Measurements from ENCODE around the gene NEIL3. TPM values are rescaled to one million over a fixed set of nuclear protein-coding genes. Genes with fewer than 3 reads are reported as not detected.

NEIL3 gene
- total RNA-seq, 1 donor from 2014 or later: 20.2 TPM

DNA sequence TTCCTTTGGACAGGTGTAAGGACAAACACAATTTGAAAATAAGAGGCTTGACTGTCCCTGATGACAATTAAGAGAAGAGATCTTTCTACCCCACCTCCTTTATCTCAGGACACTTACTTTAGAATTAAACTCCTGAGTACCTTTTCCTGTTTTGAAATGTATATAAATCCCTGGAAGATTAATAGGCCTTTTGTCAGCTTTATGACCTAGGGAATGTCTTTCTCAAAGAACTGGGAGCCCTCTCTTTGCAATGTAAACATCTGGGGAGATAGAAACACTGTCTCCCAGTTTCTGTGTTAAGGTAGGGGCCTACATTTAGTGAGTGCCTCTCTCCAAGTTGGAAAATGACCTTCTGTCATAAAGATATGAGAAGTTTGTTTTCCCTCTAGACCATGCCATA, 100.9 kb downstream of the NEIL3 start:
- intact Hi-C loops (cut with micrococcal nuclease): no loop called here

DNA sequence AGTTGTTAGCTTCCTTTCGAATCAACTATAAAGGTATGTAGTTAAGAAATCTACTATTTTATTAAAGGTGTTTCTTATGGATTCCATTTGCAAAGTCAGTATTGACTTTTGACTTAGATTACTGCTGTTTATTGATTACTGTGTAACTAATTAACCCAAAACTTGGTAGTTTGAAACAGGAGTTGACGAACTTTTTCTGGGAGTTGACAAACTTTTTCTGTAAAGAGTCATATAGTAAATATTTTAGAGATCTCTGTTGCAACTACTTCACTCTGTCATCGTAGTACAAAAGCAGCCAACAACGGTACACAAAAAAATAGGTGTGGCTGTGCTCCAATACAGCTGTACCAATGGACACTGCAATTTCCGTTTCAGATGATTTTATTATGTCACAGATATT, 102.3 kb downstream of the NEIL3 start:
- intact Hi-C loops (cut with micrococcal nuclease): no loop called here

Other genes starting within 250 kb of the NEIL3 start
- 20.7 and 21.4 TPM in 2 replicates for gene AGA, start 132.6 kb downstream of the NEIL3 start, total RNA-seq

Measured in T-helper 1 cell treated with Interleukin-12 subunit alpha and Interleukin-12 subunit beta and Interleukin-4 antibody, amounts not matched to agents 30 ng/mL and 1 ng/mL, for 36 hours (primary cell).